ENCODE measurements around the gene SCAPER.
"Not testable (repeated sequence)": the region's sequence is repeated elsewhere in the genome, so short reads cannot be mapped to it uniquely, and the experiment has no call there.

Gene SCAPER

DNA sequence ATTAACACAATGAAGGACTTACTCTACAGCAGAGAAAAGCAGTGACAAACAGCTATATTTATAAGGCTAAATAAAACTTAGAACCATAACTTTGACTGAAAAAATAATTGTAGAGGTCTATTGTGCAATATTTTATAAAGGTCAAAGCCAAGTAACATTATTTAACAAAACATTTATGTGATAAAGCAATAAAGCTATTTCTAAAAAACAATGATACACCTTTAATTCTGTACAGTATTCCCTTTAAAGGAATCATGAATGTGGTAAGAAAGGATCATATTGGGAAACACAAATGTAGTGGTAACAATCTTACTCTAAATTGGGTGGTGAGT lies 332.2 kb downstream of the SCAPER start:
- no peak for DNase-seq (ENCODE audit: low spot score)

DNA sequence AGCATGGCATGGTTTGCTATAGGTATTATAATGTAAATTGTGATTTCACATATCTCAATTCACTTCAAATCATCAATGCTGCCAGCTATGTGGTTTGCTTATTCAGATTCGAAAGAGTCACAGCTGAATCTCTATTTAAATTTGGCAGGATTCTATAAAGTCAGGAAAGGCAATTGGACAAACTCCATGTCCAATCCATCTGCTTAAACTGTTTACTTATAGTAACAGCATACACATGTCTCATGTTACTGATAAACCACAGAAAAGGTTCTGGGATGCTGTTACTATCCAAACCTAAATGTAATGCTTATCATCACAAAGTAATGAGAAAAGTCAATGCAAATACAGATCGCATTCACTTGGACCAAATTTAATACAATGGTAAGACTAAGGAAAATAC lies 338.9 kb downstream of the SCAPER start:
- no peak for DNase-seq (ENCODE audit: low spot score)

DNA sequence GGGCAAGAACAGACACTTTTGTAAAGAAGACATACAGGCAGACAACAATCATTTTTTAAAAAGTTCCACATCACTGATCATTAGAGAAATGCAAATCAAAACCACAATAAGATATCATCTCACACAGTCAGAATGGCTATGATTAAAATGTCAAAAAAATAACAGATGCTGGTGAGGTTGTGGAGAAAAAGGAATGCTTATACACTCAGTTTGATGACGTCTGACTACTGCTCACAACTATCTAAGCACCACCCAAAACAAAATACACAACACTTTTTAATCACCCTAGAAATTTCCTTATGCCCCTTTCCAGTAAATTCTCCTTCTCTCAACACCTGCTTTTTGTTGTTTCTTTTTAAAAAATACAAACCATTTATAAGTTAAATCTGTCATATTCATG lies 339.8 kb downstream of the SCAPER start:
- no peak for DNase-seq (ENCODE audit: low spot score)

DNA sequence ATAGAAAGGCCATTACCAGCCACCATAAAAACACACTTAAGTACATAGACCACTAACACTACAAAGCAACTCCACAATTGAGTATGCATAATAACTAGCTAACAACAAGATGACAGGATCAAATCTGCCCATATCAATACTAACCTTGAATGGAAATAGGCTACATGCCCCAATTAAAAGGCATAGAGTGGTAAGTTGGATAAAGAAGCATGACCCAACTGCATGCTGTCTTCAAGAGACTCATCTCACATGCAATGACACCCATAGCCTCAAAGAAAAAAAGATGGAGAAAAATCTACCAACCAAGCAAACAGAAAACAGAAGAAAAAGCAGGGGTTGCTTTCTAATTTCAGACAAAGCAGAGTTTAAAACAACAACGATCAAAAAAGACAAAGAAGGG lies 349.9 kb downstream of the SCAPER start:
- no peak for DNase-seq (ENCODE audit: low spot score)

DNA sequence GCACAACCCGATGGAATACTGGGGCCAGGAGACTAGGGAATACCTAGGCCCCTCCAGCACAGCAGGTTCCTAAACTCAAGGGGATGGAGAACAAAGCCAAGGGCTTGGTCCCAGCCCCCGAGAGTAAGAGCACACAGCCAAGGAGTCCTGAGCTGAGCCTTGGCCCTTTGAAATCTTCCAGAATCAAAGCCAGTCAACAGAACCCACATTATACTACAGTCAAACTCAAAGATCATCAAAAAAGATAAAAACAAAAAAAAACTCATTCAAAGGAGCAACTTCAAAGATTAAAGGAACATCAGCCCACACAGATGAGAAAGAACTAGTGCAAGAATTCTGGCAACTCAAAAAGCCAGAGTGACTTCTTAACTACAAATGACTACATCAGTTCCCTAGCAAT lies 351.6 kb downstream of the SCAPER start:
- DNase-seq (ENCODE audit: low spot score): no peak

DNA sequence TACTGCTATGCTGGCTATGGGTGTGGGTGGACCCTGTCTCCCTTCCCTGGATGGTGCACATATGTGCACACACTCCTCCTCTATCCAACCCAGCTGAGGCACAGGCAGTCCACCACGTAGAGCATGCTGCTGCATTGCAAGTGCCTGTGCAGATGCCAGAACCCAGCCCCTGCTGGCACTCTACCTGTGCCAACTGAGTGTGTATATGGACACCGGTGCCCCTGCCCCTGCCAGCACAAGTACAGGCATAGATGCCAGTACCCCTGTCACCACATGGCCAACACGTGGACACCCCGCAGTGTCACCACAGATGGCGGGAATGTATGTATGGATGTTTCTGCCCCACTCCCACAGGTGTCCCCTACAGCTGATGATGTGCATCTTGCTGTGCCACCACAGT lies 352.0 kb downstream of the SCAPER start:
- no peak for DNase-seq (ENCODE audit: low spot score)

DNA sequence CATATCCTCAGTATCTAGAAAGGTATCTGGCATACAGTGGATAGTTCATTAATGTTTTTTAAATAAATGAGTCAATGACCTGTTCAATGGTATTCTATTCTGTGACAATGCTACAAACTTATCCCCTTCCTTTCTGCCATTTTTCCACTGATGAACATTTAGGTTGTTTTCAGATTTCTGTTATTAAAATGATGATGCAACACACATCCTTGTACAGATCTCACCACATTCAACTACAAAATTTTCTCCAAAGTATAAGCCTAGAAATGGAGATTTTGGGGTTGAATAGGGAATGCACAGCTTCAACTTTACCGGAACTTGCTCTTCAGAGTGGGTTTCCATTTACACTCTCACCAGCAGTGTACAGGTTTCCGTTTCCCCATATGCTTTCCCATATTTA lies 358.3 kb downstream of the SCAPER start:
- no peak for DNase-seq (ENCODE audit: low spot score)

DNA sequence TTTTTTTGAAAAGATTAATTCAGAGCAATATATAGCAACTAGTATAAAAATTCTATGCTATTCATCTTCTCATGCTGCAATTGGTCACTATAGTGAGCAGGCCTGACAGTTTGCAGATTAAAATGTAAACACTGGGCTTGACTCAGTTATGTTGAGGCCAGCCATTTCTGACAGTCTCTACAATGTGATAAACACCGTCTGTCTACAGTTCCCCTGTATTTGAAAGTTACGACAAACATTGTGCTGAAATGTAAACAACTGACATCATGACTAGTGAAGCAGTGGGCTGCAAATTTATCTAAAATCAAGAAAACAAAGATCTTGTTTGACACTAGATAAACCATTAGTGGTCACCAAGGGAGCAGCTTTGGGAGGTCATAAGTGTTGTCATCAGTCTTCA lies 371.1 kb downstream of the SCAPER start:
- no peak for DNase-seq (ENCODE audit: low spot score)

DNA sequence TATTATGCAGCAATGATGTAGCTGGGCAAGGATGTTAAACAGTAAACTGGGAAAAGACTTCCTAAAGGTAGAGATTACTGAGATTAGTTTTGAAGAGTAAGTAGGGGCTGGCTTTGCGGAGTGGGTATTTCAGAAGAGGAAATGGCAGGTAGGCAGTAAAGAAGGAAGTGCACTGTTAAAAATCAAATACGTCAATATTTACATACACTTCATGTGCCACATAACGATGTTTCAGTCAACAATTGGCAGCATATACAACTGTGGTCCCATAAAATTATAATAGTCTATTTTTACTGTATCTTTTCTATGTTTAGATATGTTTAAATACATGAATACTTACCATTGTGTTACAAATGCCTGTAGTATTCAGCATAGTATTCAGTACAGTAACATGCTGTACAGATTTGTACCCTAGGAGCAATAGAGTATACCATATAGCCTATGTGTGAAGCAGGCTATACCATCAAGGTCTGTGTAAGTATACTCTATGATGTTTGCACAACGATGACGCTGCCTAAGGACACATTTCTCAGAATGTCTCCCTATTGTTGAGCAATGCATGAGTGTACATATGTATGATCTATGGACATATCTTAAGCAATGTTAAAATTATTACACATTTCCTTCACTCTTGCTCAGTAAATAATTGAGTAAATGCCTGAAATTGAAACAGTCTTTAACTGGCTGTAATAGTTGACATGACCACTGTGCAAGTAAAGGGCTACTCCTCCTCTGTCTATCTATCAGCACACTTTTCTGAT lies 371.9 kb downstream of the SCAPER start:
- DNase-seq (ENCODE audit: low spot score): peak; percentile 0

DNA sequence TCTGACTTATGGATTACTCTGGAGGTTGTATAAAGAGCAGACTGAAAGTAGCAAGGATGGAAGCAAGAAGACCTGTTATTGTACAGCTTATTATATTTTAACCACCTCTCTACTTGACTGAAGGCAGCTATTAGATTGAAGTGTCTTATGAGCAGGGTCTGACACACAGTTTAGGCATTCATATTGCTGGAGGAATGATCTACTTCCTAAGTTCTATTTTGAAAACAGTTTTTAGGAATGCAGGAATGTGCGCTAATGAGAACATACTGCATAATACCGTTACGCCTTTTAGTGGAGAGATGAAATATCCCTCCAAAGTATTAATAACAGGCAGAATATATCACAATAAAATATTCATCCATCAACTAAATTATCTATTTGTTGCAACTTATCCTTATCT lies 375.2 kb downstream of the SCAPER start:
- no peak for DNase-seq (ENCODE audit: low spot score)

DNA sequence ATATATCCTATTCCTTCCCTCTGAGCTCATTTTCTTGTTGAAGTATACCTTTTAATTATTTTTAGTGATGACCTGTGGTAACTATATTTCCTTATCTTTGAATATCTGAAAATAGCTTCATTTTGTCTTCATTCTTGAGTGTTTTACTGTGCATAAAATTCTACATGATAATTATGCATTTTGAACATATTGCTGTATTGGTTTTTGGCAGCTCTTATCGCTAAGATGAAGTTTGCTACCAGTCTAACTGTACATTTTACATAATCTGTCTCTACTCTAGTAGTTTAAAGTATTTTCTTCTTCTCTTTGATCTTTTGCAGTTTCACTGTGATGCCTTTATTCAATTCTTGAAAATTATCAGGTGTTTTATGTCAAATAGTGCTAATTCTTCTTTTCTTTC lies 379.0 kb downstream of the SCAPER start:
- DNase-seq (ENCODE audit: low spot score): no peak

DNA sequence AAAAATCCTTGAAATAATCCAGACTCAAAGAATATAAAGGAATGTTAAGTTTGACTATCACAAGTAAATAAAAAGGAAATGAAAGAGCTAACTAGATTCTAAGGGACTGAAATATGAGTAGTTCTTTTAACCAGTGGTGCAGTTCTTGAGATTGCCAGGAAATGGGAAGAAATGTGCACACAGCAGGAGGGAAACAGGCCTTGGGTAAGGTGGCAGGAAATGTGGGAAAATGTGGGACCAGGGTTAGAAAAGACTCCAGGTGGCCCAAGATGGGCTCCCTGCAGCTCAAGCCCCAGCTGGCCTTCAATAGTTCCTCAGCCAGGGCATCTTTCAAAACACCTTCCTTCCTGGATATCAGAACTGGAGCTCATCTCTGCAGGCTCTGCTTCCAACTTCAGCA lies 387.2 kb downstream of the SCAPER start:
- DNase-seq (ENCODE audit: low spot score): no peak

DNA sequence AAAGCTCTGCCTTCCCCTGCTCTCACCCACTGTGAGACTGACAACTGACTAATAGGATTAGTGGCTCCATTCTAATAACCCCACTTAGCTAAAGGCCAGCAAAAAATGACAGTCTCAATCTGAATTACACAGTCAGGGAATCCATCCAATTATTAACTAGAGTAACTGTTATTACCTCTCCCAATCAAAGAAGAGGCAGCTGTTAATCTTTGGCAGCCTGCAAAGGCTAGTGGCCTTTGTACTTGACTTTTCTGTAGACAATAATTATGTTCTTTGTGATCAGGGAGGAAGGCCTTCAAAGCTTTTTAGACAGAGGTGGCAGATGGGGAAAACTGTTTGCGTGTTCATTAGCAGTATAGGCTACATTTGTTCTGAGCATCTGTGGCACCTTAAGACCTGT lies 390.9 kb downstream of the SCAPER start:
- no peak for DNase-seq (ENCODE audit: low spot score)

DNA sequence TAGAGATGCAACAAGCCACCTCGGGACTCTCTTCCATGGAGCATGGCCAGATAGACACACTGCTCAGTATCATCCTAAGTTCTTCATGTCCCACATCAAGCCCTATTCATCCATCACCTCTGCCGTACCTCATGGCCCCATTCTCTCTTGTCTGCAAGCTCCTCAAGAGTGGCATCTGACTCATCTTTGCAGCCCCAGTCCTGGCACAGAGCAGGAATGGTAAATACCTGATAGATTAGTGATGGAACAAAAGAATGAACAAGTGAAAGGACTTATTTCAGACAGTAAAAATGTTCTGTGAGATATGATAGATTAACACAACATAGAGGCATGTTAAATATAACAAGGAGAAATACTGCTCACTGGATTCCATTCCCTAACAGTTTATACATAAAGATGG lies 392.2 kb downstream of the SCAPER start:
- no peak for DNase-seq (ENCODE audit: low spot score)

DNA sequence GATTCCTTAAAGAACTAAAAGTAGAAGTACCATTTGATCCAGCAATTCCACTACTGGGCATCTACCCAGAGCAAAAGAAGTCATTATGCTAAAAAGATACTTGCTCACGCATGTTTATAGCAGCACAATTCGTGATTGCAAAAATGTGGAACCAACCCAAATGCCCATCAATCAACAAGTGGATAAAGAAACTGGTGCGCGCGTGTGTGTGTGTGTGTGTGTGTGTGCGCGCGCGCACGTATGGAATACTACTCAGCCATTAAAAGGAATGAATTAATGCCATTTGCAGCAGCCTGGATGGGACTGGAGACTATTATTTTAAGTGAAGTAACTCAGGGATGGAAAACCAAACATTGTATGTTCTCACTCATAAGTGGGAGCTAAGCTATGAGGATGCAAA lies 394.5 kb downstream of the SCAPER start:
- not testable (repeated sequence) for DNase-seq (ENCODE audit: low spot score)

DNA sequence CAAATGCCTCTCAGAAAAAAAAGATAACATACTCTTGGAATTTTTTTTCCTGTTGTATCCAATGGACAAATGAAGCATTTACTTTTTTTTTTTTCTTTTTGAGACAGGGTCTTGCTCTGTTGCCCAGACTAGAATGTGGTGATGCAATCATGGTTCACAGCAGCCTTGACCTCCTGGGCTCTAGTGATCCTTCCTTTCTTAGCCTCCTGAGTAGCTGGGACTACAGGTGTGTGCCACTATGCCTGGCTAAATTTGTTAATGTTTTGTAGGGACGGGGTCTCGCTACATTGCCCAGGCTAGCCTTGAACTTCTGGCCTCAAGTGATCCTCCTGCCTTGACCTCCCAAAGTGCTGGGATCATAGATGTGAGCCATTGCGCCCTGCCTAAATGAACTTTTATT lies 401.3 kb downstream of the SCAPER start:
- no peak for DNase-seq (ENCODE audit: low spot score)

DNA sequence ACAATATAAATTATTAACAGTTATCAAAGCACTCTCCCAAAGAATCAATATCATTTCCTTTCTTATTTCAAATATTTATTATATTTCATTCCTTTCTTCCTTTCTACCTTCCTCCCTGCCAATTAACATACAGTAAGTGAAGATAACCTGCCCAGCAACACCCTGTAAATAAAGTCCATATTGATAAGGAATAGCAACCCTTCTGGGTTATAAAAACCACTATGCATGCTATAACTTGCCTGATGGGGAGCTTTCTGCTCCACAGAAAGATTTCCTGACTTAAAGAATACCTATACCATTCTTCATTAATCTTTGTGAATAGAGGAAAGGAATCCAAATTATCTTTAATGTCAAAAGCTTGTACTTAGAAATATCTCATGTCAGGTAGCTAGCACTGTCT lies 402.0 kb downstream of the SCAPER start:
- no peak for DNase-seq (ENCODE audit: low spot score)

DNA sequence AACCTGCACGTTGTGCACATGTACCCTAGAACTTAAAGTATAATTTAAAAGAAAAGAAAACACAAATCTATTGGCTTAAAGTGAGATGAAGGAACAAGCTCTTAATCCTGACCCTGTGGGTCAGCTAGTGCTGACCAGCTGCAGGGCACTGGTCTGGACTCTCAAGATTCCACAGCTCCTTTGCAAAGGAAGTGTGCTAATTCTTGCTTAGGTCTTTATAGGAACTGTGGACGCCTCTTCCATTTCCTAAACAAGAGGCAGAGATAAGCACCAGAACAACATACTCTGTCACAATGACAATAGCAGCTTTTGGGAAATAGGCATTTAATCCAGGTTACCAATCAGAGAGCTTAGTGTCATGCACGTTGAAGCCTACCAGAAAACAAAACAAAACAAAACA lies 402.5 kb downstream of the SCAPER start:
- no peak for DNase-seq (ENCODE audit: low spot score)

DNA sequence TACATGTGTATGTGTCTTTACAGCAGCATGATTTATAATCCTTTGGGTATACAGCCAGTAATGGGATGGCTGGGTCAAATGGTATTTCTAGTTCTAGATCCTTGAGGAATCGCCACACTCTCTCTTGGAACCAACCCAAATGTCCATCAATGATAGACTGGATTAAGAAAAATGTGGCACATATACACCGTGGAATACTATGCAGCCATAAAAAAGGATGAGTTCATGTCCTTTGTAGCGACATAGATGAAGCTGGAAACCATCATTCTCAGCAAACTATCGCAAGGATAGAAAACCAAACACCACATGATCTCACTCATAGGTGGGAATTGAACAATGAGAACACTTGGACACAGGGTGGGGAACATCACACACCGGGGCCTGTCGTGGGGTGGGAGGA lies 403.0 kb downstream of the SCAPER start:
- not testable (repeated sequence) for DNase-seq (ENCODE audit: low spot score)

DNA sequence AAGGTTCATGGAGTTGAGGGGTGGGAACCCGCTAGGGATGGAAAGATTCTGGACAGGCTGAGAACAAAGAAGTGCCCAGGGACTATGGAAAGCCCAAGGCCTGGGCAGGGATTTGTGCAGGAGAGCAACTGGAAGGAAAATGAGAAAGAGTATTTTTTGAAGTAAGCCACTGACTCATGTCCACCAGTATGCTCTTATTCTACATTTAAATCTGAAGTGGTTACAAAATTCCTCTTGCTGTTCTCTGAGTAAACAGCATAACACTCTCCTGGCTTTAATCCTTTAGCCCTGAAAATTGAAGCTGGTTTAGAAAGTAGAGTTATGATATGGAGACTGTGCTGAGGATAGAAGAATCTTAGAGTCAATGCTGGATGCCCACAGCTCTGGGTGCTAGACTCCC lies 403.4 kb downstream of the SCAPER start:
- DNase-seq (ENCODE audit: low spot score): no peak

DNA sequence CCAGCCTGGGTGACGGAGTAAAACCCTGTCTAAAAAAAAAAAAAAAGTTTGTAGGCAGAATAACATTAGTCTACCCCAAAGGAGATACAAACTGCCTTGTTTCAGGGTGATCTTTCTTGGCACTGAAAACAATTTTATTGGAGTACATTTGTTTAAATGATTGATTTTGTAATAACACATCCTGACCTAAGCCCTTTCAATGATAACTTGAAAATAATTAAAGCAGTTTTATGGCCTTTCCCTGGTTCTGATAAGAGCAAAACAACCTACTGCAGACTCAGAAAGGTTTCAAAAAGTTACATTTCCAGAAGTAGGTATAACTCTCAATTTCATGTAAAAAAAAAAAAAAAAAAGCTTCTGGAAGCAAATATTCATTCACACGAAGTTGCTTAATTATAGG lies 404.1 kb downstream of the SCAPER start:
- DNase-seq (ENCODE audit: low spot score): no peak

DNA sequence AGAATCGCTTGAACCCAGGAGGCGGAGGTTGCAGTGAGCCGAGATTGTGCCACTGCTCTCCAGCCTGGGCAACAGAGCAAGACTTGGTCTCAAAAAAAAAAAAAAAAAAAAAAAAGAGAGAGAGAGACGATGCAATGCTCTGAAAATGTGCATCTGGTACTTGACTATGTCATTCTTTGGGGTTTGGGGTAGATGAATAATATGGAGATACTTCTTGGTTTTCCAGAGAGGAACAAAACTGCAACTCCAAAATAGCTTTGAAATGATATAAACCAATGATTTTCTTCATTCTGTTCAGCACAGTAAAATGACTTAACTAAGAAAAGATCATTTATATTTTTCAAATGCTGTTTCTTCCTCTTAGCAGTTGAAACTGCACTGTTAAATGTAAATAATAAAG lies 409.7 kb downstream of the SCAPER start:
- DNase-seq (ENCODE audit: low spot score): no peak

DNA sequence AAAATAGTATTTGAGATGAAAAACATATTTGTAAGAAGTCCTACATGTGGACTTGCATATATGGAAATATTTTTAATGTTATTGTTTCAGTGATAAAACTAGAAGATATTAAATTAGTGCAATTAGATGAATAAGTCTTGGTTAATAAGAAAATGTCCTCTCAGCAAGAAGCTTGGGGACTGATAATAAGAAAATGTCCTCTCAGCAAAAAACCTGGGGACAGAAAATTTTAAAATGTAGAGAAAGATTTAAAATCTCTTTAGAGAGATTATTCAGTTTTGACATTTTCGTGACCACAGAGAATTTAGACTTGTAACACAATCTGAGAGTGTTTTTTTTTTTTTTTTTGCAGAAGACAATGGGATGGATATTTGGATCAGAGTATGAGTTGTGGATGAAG lies 412.6 kb downstream of the SCAPER start:
- no peak for DNase-seq (ENCODE audit: low spot score)

DNA sequence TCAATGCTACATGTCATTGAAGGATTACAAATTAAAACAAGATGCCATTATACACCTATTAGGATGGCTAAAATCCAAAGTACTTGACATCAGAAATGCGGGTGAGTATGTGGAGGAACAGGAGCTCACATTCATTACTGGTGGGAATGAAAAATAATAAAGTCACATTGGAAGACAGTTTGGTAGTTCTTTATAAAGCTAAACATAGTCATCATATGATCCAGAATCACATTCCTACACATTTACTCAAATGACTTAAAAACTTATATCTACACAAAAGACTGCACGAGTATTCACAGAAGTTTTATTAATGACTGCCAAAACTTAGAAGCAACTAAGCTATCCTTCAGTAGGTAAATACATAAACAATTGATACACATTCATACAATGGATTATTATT lies 421.4 kb downstream of the SCAPER start:
- no peak for DNase-seq (ENCODE audit: low spot score)

DNA sequence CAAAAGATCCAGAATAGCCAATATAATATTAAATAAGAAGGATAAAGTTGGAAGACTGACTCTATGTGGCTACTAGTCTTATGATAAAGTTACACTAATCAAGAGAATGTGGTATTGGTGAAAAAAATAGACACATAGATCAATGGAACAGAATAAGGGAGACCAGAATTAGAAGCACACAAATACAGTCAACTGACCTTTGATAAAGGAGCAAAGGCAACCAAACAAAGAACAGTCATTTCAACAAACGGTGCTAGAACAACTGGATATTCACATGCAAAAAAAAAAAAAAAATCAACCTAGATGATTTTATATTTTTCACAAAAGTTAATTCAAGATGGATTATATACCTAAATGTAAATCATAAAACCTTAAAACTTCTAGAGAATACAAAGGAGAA lies 422.1 kb downstream of the SCAPER start:
- no peak for DNase-seq (ENCODE audit: low spot score)

Data from RKO (cell line).